ENCODE data around the gene C1orf21.
"Not testable (repeated sequence)": the region's sequence is repeated elsewhere in the genome, so short reads cannot be mapped to it uniquely, and the experiment has no call there.

C1orf21 gene

DNA sequence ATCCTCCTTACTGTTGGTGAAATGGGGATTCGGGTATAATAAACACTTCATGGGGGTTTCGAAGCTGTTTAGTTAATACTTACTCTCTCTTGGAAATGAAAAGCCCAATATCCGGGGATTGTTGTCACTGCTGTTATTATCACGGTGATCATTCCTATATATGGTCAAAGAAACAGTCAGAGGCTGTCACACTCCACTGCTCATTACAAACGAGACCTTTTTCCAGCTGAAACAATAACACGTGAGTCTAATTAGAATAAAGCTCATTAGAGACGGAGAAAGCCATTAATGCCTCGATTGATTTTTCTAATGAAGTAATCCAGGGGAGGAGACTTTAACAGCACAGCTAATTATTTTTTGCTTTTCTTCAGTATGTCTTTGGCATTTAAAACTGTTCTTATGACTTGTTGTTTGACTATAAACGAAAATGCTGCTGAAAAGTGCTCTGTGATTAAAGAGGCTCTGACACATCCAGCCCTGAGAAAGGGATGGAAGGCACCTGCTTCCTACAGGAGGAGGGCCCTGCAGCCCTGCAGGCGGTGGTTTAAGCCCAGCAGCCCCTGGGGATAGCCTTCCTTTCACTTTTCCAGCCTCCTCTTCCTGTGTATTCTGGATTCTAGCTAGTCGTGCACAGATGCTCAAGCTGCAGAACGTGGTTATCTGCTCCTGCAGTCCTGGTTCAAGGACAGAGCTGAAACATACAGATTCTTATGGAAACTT lies 224.2 kb downstream of the C1orf21 start:
- no peak for DNase-seq

DNA sequence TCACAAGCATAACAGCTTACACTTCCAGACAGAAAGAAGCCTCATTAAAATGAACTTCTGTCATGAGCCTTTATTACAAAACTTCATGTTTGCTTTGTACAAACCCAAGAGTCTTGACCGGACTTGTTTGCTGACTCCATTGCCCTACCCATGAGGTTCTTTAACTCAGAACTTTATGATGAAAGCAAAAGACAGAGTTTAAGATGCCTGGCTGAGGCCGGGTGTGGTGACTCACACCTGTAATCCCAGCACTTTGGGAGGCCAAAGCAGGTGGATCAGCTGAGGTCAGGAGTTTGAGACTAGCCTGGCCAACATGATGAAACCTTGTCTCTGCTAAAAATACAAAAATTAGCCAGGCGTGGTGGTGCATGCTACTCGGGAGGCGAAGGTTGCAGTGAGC lies 225.4 kb downstream of the C1orf21 start:
- not testable (repeated sequence) for DNase-seq

DNA sequence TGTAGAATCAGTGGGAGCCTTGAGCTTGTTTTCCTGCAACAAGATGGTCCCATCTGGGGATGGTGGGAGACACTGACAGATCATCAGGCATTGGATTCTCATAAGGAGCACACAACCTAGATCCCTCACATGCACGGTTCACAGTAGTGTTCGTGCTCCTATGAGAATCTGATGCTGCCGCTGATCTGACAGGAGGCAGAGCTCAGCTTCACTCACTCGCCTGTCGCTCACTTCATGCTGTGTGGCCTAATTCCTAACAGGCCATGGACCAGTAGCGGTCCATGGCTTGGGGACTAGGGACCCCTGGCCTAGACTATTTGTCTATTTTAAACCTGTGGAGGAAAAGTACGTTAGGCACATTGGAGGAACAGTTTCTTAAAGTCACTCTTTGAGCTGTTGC lies 227.8 kb downstream of the C1orf21 start:
- DNase-seq = no peak

DNA sequence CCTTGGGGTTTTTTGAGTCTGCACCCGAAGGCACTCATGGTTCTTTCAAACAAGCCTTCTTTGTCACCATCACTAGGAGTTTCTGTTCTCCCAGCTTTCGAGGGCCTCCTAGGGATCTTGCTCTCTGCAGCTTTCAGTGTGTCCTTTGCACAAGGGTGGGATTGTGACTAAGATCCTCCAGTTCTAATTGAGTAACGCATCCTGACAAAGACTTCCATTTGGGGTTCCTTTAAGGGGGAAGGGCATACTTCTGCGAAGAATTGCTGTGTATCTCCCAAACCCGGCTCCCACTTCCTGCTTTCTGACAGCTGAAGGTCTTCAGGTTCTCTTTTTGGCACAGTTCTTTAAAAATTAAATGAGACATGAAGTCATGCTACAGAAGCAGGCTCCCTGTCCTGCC lies 228.5 kb downstream of the C1orf21 start:
- no peak for DNase-seq

DNA sequence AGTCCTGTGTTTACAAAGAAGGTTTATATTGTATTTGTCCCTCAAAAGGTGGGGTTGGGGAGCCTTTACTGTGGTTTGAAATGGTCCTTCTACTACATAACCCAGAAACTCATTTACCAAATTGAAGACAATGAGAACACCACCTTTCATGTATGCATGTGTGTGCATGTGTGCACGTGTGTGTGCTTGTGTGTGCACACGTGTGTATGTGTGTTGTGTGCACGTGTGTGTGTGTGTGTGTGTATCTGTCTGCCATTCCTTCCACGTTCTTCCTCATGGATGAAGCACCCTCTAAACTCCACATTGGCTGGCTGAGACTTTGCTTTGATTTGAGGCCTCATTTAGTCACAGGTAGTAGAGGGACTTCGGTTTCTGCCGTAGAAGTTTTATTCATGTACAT lies 229.7 kb downstream of the C1orf21 start:
- no peak for DNase-seq

DNA sequence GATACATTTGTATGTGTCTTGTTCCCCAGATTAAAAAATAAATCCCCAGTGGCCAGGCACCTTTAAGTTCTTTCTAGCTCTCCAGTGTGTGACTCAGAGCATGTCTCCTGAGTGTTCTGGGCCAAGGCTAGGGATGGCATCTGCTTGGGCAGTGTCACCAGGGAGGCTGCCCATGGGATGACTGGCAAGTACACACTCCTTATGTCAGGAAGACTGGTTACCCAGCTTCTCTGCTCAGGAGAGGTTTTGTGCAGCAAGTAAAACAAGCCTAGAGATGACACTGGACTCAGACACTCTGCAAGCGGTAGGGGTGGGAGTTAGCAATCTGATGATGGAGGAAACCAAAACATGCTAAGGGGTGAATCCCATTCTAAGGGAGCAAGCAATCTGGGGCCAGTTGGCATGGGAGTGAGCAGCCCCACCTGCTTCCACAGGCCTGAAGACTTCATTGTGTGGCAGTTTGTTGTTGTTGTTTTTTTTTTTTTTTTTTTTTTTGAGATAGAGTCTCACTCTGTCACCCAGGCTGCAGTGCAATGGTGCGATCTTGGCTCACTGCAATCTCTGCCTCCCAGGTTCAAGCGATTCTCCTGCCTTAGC lies 230.7 kb downstream of the C1orf21 start:
- no peak for DNase-seq

DNA sequence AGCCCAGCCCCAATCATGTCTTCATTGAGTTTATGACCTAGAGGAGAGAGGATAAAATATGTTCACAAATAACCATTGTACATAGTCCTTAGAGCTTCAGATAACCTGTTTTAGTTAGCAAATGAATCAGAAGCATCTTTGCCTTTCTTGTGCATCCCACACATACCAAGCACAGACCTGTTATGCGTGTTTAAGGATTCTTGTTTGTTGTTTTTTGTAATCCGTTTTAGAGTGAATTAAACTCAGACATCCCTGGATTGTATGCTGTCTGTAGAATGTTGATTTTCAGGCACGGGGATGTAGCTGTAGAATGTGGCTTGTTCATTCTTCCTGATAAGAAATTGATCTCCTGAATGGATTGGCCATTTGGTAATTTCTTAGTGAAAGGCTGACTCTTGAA lies 232.0 kb downstream of the C1orf21 start:
- no peak for DNase-seq

DNA sequence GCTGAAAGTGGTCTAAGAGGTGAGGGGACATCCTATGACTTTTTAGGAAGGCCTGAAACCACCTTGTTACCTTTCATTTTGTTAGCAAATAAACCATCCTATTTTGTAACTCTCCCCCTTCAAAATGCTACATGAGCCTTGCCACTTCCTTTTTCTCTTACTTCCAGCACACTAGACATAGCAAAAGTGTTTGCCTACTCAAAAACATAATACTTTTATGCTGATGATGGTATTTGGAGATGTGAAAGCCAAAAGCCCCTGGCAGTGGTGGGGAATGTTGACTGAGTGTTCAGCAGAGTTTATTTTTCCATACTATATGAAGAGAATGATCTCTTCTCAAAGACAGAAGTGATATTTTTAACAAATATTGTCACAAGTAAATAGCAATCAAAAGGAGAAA lies 233.6 kb downstream of the C1orf21 start:
- peak; percentile 14 for DNase-seq

DNA sequence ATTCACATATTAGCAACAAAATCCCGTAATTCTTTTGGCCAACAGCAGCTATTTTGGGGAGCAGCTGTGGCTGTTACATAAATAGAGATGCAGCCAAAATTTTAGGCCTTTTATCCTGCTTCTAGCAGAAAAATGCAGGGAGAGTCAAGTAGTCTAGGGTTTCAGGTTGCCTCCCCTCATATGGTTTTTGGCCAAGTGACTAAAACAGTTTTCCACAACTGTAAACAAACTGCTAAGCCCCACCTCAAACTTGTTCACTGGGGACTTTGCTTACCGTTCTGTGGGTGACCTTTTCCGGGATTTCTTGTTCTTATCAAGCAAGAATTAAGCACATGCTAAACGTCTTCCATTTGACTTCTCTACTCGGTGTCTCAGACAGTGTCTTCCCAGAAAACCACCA lies 234.4 kb downstream of the C1orf21 start:
- DNase-seq = no peak

DNA sequence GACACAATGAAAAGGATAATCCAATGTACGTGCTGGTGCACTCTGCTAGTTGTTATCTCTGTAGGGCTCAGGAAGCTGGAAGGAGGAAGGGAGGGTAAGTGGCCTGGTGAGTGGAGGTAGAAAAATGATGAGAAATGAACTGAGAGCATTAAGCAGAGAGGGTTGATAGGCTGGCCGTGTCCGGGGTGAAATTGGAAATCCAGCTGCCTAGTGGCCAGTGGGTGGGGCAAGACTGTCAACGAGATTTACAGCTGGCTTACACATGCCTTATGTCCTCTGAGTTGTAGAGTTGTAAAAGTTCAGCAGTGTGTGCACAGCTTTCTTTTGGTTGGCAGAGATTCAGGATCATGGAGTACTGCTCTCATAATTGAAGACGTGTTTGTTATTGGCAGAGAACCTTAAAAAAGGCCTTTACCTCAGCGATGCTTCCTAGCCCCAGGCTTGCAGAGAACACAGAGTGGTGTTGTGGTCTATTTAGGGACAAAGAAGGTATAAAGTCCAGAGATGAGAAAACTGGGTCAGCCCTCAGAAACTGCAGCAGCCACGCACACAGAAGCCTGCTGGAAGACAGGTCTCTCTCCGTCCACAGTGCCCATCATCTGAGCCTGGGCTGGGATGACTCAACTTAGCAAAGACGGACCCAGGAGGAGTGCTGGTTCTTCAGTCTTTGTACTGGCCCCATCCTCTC lies 235.5 kb downstream of the C1orf21 start:
- no peak for DNase-seq

DNA sequence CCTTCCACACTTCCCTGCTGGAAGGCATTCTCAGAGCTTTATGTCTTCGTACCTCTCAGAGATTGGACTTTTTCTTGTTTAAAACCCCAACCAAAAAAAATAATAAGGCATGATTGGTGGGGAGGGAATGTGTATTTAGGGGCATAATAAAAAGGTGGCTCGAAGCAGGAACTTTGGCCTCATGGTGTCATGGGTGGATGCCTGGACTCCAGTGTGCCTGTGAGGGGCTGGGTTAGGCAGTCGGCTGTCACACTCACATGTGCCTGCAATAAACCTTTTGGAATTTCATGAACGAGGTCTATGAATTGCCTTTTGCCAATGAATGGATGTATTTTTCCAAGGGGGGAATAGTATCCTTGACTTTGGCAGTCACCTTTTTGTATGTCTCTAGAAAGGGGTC lies 236.6 kb downstream of the C1orf21 start:
- DNase-seq = no peak

DNA sequence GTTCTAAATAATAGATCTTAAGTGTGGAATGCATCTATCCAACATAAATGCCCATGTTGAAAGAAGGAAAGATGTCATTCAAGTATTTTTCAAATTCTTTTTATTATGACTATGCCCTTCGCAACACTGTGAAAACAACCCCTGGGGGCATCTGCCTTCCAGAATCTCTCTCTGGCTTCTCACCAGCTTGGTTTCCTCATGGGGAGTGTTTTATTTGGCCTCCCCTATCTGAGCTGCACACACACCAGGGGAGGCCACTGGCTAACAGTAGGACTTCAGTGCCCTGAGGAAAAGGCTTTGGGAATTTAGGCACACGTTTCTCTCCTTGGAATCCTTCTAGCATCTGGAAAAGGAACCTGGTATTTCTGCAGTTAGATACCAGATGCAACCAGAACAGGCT lies 237.2 kb downstream of the C1orf21 start:
- DNase-seq = no peak

DNA sequence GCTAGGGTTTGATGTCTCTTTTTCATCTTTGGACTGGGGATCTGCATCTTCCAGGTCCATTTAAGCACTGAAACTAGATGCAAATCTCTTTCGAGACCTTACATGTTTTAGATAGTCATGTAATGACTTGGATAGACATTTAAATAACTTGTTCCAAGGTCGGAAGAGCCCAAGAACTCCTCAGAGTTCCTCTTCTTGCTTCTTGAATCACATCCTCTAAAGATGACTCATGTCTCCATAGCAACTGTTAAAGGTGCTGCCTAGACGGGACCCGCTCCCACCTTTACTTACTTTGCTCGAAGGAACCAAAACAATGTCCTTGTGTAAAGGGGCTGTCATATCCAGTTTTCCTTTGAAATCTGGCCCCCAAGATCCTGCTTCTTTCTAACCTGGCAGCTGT lies 237.8 kb downstream of the C1orf21 start:
- DNase-seq = no peak

DNA sequence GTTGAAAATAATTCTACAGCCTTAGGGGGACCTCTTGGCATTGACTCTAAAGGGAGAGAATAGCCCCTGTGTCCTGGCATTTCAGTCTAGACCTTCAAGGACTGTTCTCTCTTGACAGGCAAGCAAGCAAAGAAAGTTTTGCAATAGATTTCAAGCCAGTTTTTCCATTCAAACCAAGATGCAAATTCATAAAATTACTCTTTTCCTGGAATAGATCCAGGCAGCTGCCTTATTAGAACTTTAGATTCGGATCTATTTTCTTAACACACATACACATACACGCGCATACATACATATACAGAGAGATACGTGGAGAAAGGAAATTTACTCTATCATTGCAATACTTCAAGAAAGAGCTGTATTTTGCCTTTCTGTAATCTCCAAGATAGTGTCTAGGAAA lies 238.4 kb downstream of the C1orf21 start:
- no peak for DNase-seq

DNA sequence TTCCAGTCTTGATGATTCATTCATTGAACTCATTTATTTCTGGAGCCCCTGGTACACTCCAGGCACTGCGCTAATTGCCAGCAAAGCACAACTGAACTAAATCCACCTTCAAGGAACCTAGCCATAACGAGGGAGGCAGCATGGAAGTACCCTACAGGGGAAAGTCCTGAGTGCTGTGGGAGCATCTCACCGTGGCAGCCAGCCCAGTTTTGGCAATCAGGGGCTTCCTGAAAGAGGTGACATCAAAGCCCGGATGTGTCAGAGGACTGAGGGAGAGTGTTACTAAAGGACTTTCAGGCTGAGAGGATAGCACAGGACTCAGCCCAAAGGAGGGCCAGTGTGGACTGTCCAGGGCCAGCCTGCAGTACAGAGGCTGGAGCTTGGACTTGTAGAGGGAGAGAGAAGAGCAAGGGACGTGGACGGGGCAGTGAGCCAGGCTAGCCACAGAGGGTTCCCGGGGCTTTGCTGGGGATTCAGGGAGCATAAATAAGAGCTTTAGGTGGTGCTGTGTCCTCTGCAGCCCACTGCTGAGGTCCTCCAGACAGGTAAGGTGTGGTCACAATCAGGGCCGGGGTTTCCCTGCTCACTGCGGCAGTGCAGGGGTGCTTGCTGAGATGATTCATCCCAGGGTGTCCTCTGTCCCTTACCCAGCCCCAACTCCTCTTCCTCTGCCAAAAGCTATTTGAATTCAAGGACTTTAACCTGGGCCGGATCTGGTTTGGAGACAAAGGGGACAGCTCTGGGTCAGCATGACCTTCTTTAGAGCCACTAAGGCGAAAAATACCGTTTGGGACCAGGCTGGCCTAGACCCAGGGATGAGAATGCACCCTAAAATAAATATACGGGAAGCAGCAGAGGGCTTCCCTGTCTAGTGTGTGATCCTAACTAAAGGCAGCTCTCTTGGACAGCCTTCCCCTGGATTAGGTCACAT lies 239.5 kb downstream of the C1orf21 start:
- DNase-seq = no peak

DNA sequence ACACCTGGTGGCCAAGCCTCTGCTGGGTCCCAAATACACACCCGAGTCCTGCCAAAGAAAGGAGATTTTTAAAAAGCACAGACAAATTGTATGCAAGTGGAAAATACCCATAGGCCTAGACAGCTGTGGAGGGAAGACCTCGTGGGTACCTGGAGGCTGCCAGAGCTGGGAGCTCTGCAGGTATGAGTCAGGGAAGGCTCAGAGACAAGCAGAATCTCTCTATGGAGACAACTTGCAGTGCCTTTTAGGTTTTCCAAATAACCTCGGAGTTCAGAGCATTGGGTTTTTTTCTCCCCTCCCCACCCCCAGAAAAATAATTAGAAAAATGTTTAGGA lies 240.1 kb downstream of the C1orf21 start:
- no peak for DNase-seq

DNA sequence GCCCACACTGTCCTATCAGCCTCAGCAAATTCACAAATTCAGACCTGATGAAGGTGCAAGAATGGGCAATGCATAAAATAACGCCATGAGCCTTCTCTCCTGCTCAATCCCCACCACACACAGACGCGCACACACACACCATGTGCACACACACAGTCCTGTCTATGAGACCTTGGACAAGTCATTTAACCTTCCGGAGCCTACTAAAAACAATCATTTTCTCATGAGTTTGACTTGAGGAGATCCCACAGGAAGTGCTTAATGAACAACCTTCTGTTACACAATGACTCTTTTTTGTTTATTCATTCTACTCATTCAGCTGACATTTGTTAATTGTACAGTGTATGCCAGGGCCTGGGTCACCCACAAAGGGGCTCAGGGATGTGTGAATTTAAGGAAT lies 242.4 kb downstream of the C1orf21 start:
- DNase-seq = no peak

DNA sequence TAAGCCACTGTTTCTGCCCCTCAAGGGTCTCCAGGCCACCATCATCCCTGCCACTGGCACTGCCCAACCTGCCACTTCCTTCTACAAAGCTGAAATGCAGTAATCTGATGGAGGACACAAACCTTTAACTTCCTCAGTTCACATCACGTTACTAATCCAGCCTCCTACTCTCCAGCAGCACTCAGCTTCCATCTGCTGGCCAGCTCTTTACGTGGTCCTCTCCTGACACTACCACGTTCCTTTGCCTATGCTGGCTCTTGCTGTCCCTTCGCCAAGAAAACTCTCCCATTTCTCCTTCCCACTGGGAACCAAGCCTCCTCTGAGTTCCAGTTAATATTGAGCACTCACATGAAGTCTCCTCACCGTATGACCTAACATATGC lies 243.8 kb downstream of the C1orf21 start:
- DNase-seq = no peak

DNA sequence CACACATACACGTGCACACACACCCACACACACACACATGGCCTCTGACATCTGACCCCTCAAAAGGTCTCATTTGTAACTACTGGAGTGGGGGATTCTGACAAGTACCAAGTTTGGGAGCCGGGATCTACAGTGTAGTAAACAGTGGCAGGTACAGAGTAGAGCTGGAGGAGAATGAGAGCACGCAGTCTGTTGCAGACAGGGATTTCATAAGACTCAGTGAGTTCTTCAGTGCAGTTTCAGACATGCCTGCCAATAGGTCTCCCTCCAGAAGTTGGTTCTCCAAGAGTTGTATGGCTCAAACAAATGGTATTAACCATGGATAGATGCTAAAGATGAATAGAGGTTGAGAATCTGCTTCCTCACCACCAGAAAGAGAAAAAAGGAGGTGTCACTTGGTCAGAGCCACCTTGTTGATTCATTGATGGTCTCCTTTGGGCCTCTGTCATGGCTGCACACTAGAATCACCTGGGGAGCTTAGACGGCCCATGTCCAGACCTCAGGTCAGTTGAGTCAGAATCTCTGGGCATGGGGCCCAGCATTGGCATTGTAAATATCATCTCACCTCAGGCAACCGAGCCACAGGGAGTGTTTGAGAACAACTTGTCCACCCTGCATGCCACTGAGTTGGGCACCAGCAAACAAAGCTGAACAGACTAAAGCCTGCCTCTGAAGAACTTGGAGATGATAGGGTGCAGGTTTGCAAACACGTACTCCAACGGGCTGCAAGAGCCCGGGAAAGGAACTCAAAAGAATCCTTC lies 245.8 kb downstream of the C1orf21 start:
- no peak for DNase-seq

DNA sequence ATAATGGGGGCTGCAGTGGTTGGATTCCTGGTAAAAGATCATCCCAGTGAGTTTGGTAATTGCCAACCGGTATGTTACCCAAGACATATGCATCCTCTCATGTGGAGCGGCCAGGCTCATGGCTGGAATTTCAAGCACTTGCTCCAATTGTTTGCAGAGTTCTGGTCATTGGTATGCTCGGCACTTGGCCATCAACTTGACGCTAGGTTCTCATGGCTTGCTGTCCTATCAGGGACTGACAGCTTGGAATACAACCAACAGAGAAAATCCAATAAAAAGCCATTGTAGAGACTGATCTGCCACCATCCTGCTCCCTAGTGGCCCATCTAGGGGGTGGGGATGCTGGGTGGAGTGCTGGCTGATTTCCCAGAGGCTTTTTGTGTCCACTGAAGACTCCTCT lies 247.0 kb downstream of the C1orf21 start:
- DNase-seq = no peak

DNA sequence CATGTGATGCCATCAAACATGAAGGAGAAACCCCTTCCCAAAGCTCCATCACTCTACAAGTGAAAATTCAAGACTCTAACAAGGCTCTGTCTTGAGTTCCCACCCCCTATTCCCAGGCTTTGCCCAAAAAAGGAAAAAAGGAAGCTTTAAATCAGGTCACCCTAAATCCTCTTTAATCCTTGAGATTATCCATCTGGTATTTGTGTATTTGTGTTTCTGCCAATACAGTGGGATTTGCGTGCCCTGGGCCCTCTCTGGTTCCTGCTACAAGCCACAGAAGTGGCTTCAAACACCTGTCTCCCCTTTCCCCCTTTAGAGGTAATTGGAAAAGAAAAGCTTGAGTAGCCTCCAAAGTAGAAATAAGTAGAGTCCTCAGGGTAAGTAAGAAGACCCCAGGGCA lies 247.5 kb downstream of the C1orf21 start:
- no peak for DNase-seq

DNA sequence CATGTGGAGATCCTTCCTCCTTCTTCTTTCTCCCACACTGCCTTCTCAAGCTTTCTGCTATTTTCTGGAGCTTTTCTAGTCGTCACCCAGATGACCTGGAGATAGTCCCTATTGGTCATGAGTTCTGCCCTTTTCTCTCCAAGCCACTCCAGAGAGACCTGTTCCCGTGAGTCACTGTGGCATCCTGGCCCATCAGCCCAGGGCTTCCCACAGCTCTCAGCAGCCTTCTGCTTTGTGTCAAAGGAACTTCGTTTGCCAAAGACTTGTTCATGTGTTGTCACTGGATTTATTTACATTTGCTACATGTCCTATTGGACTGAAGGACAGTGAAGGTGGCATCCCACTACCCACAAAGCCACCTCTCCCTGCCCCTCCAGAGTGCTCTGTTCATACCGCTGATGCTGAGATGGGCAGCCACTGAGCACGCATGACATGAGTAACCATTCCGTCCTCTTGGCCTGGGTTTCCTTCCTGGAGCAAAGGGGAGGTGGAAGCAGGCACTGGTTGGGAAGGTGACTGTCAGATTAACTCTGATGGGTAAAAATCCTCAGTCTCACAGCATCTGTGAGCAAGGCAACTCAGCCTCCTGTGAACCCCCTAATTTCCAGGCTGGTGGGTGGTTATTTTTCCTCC lies 248.6 kb downstream of the C1orf21 start:
- DNase-seq = no peak
